ENCODE results near the gene OSBP.

DNA sequence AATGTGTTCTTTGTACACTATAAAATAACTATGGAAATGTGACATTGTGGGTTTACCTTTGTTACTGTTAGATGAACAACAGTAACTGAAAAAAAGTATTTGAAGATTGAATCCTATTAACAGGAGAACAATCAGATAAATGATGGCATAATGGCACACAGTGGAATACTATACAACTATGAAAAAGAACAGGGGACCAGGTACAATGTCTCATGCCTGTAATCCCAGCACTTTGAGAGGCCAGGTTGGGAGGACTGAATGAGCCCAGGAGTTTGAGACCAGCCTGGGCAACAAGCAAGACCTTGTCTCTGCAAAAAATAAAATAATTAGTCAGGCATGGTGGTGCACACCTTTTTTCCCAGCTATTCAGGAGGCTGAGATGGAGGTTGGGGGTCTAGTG, 14.4 kb upstream of the OSBP start:
- TF ChIP-seq, protein P1, sequence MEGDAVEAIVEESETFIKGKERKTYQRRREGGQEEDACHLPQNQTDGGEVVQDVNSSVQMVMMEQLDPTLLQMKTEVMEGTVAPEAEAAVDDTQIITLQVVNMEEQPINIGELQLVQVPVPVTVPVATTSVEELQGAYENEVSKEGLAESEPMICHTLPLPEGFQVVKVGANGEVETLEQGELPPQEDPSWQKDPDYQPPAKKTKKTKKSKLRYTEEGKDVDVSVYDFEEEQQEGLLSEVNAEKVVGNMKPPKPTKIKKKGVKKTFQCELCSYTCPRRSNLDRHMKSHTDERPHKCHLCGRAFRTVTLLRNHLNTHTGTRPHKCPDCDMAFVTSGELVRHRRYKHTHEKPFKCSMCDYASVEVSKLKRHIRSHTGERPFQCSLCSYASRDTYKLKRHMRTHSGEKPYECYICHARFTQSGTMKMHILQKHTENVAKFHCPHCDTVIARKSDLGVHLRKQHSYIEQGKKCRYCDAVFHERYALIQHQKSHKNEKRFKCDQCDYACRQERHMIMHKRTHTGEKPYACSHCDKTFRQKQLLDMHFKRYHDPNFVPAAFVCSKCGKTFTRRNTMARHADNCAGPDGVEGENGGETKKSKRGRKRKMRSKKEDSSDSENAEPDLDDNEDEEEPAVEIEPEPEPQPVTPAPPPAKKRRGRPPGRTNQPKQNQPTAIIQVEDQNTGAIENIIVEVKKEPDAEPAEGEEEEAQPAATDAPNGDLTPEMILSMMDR (IDR thresholded peaks at IDR 0.05): no peak
- no peak for TF ChIP-seq POLR2A (IDR thresholded peaks at IDR 0.05)
- TF ChIP-seq POLR2AphosphoS5 (IDR thresholded peaks at IDR 0.05): no peak
